Vagina (tissue), 2 donors: ENCODE results near the gene POLR3H. TPM values are rescaled to one million over a fixed set of nuclear protein-coding genes. Genes with fewer than 3 reads are reported as not detected.

Experiments
- DNase-seq, 2 donors: peaks; one replicate each; pipeline ENCODE4 v3.0.0-alpha.2; 2017; ENCODE audit errors: extremely low spot score in 2 of 2
- H3K27ac ChIP-seq: fragments of 200-600 bp; sonication (generic); one replicate; pipeline ENCODE4 v1.5.1; 2019
- H3K27me3 ChIP-seq: fragments of 200-600 bp; sonication (generic); one replicate; pipeline ENCODE4 v1.5.1; 2019
- H3K36me3 ChIP-seq, 2 donors: fragments of 200-600 bp; sonication (generic); one replicate each; pipeline ENCODE4 v1.5.1; 2017 to 2019
- H3K4me1 ChIP-seq: fragments of 200-600 bp; sonication (generic); one replicate; pipeline ENCODE4 v1.5.1; 2019
- H3K4me3 ChIP-seq, 2 donors: fragments of 200-600 bp; sonication (generic); 1 replicate in 1 of 2; 2 replicates in 1 of 2; pipeline ENCODE4 v1.5.1; 2016 to 2019
- H3K9me3 ChIP-seq: fragments of 200-600 bp; sonication (generic); one replicate; pipeline ENCODE4 v1.5.1; 2019
- CTCF ChIP-seq, 3 experiments: fragments of 450-650 bp in 2 of 3; fragments of 200-600 bp in 1 of 3; sonication (generic) in 1 of 3; IDR thresholded peaks; one replicate each; pipeline ENCODE4 v1.5.1; 2017 to 2019; ENCODE audit warnings: antibody characterized with exemption in 3 of 3, mild to moderate bottlenecking in 2 of 3, moderate library complexity in 2 of 3
- POLR2A ChIP-seq, 2 donors: fragments of 450-650 bp; IDR thresholded peaks; one replicate each; pipeline ENCODE4 v1.6.1; 2017; ENCODE audit warnings: antibody characterized with exemption in 2 of 2, mild to moderate bottlenecking in 2 of 2, moderate library complexity in 2 of 2
- POLR2AphosphoS5 ChIP-seq, 2 donors: sonication (generic); formaldehyde crosslinking; IDR thresholded peaks; one replicate each; pipeline ENCODE4 v1.9.0; 2017; ENCODE audit warnings: antibody characterized with exemption in 2 of 2, mild to moderate bottlenecking in 2 of 2, low read depth in 1 of 2; ENCODE audit not compliant: insufficient read depth in 1 of 2
- intact Hi-C: fragments of 100-400 bp; cut with DNase I; formaldehyde crosslinking; loops from one replicate; pipeline ENCODE4 v1.15.1; 2023
- total RNA-seq: library from RNA; depleted of rRNA; stranded (reverse); fragments of >200 nt; gene quantifications from one replicate; pipeline ENCODE4 v1.2.3, GENCODE V29; 2016

The POLR3H gene
- total RNA-seq, 1 donor from 2014 or later: 21.4 TPM

GRCh38 chr22:41524251-41524661 is 20.0 kb downstream of the POLR3H start:
- Histone ChIP-seq H3K27me3 (no peaks in the 10 kb centered on the region), H3K9me3 (no peaks in the 10 kb centered on the region), H3K4me1 (peaks cover 14% of the 10 kb centered on the region), H3K36me3 (peaks cover 0 to 40% of the 10 kb centered on the region in 2 donors), H3K27ac (peak overlapping the region; percentile 67), H3K4me3 (no peak overlapping the region)
- no peak for TF ChIP-seq POLR2AphosphoS5 (IDR thresholded peaks at IDR 0.05; ENCODE audit: insufficient read depth in 1 of 2, low read depth in 1 of 2)
- no peak for TF ChIP-seq POLR2A (IDR thresholded peaks at IDR 0.05)
- TF ChIP-seq CTCF (IDR thresholded peaks at IDR 0.05): no peak
- intact Hi-C loops: no loop called here
- DNase-seq: no peak

- H3K4me3 ChIP-seq: no peak overlapping the region
- TF ChIP-seq CTCF (IDR thresholded peaks at IDR 0.05): no peak
- no peak for TF ChIP-seq POLR2A (IDR thresholded peaks at IDR 0.05)
- TF ChIP-seq POLR2AphosphoS5 (IDR thresholded peaks at IDR 0.05; ENCODE audit: insufficient read depth in 1 of 2, low read depth in 1 of 2): no peak
- H3K27me3 ChIP-seq: no peaks in the 10 kb centered on the region
- H3K4me1 ChIP-seq: peaks cover 14% of the 10 kb centered on the region
- H3K9me3 ChIP-seq: no peaks in the 10 kb centered on the region
- peak overlapping the region; percentile 67 for H3K27ac ChIP-seq
- no peak for DNase-seq
- peaks cover 0 to 35% of the 10 kb centered on the region in 2 donors for H3K36me3 ChIP-seq
- intact Hi-C loops: no loop called here
Measured at GRCh38 chr22:41523464-41524221, 20.6 kb downstream of the POLR3H start.

- Histone ChIP-seq H3K4me3 (no peak overlapping the region), H3K36me3 (peaks cover 0 to 28% of the 10 kb centered on the region in 2 donors), H3K27ac (peak overlapping the region; percentile 67), H3K4me1 (peaks cover 18% of the 10 kb centered on the region), H3K9me3 (no peaks in the 10 kb centered on the region), H3K27me3 (no peaks in the 10 kb centered on the region)
- intact Hi-C loops: no loop called here
- TF ChIP-seq POLR2AphosphoS5 (IDR thresholded peaks at IDR 0.05; ENCODE audit: insufficient read depth in 1 of 2, low read depth in 1 of 2): no peak
- no peak for TF ChIP-seq POLR2A (IDR thresholded peaks at IDR 0.05)
- TF ChIP-seq CTCF (IDR thresholded peaks at IDR 0.05): no peak
- DNase-seq: no peak
Measured at GRCh38 chr22:41522813-41523212, 21.5 kb downstream of the POLR3H start.

- H3K9me3 ChIP-seq: no peaks in the 10 kb centered on the region
- DNase-seq: no peak
- no peaks in the 10 kb centered on the region for H3K27me3 ChIP-seq
- peaks cover 25% of the 10 kb centered on the region for H3K4me1 ChIP-seq
- no peak overlapping the region for H3K4me3 ChIP-seq
- H3K27ac ChIP-seq: no peak overlapping the region
- intact Hi-C loops: no loop called here
- H3K36me3 ChIP-seq: peaks cover 0 to 25% of the 10 kb centered on the region in 2 donors
- TF ChIP-seq POLR2AphosphoS5 (IDR thresholded peaks at IDR 0.05; ENCODE audit: insufficient read depth in 1 of 2, low read depth in 1 of 2) (no peak), POLR2A (IDR thresholded peaks at IDR 0.05) (no peak), CTCF (IDR thresholded peaks at IDR 0.05) (no peak)
Measured at GRCh38 chr22:41521126-41521525, 23.1 kb downstream of the POLR3H start.

GRCh38 chr22:41518048-41518347 is 26.3 kb downstream of the POLR3H start:
- TF ChIP-seq CTCF (IDR thresholded peaks at IDR 0.05) (no peak), POLR2AphosphoS5 (IDR thresholded peaks at IDR 0.05; ENCODE audit: insufficient read depth in 1 of 2, low read depth in 1 of 2) (no peak), POLR2A (IDR thresholded peaks at IDR 0.05) (no peak)
- no peak overlapping the region for H3K4me3 ChIP-seq
- no peaks in the 10 kb centered on the region for H3K27me3 ChIP-seq
- intact Hi-C loops: no loop called here
- peak overlapping the region; percentile 23 for H3K27ac ChIP-seq
- H3K36me3 ChIP-seq: peaks cover 0 to 21% of the 10 kb centered on the region in 2 donors
- peaks cover 17% of the 10 kb centered on the region for H3K4me1 ChIP-seq
- DNase-seq: no peak
- H3K9me3 ChIP-seq: no peaks in the 10 kb centered on the region
